GM19328 (cell line): ENCODE data around the gene P2RY6.

ENCODE experiments used
- ATAC-seq: cut with Tn5 transposase; IDR thresholded peaks from one replicate; pipeline ENCODE4 v1.9.1; 2021; ENCODE audit warnings: mild to moderate bottlenecking, moderate library complexity; ENCODE audit not compliant: unreplicated experiment

P2RY6 gene

GRCh38 chr11:73331138-73331916 lies 59.2 kb downstream of the P2RY6 start:
- no peak for ATAC-seq

GRCh38 chr11:73333173-73333572 lies 61.0 kb downstream of the P2RY6 start:
- ATAC-seq, result no peak

DNA sequence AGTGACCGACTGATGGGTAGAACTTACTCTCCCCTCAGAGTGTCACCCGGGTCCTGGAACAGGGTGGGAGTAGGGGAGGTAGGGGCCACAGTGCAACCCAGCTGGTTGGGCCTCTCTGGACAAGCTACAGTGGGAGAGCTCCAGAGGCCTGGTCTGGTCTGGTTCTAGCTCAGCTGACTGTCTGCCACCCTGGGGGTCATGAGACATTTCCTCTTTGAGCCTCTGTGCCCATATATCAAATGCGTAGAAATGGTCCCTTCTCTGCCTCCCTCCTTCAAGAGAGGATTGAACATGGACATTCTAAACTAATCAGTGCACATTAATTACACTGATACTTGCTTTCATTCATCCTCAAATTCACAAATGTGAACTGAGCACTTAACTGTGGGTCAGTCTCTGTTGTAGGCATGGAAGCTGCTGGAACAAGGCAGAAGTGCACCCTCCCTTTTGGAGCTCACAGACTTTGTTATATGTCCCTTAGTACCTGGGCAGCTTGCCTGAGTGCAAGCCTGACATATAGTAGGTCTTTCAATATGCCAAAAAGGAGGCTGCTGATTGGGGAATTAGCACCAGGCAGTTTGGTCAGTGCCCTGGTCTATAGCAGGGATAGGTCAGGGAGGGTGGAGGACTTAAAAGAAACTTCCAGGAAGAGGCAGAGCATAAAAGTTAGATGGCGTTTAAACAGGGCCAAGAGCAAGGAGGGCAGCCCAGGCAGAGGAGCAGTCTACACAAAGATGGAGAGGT lies 61.7 kb downstream of the P2RY6 start:
- no peak for ATAC-seq

DNA sequence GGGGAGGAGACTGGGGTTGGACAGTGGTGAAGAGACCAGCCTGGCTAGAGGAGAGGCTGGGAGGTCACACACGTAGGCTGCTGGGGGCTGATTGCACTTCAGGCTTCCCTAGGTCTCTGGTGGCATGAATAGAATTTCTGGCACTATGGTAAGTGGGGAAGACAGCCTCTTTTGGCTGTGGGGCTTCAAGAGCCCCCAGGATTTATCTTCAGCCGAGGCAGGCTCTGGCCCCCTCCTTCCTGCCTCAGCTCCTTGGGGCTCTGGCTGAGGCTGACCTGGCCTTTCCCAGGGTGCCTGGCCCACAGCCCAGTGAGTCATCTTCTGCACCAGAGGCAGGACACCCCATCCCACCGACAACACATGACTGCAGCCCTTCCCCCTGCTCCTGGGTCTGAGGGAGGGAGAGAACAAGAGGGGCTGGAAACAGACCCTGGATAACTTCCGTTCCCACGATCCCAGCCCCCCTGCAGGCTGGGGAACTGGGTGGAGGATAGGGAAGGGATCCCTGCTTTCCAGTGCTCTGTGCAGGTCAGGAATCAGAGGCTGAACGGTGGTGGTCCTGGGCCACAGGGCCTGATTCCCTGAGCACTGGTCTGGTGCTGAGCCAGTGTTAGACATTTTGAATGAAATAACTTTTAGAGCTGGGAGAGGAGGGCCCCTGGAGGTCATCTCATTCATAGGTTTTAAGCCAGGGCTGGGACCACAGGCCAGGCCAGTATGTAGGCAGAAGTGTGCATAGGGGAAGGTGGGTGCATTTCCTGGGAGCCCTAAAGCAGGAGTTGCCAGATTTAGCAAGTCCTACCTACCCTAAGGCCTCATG lies 62.5 kb downstream of the P2RY6 start:
- no peak for ATAC-seq

GRCh38 chr11:73335204-73335923 lies 63.2 kb downstream of the P2RY6 start:
- ATAC-seq, result no peak

GRCh38 chr11:73337846-73338245 lies 65.7 kb downstream of the P2RY6 start:
- ATAC-seq, result no peak

GRCh38 chr11:73338279-73338678 lies 66.1 kb downstream of the P2RY6 start:
- no peak for ATAC-seq

- ATAC-seq, result no peak
These were observed 68.0 kb downstream of the P2RY6 start for GRCh38 chr11:73340164-73340563.

DNA sequence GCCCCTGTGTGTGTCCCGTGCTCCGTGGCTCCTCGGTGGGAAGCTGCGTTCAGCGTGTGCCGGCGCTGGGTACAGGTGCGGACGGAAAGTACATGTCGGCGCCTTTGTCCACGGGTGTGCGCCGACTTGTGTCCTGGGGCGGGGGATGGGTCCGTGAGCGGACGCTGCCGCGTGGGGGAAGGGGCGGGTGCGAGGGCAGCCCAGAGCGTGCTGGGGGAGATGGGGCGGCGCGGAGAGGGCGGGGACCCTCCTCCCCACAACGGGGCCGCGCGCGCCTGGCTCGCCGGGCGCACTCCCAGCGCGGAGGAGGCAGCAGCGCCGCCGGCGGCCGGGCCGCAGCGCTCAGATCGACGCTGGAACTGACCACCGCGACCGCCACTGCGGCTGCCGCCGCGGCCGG lies 70.5 kb downstream of the P2RY6 start:
- ATAC-seq, result no peak

DNA sequence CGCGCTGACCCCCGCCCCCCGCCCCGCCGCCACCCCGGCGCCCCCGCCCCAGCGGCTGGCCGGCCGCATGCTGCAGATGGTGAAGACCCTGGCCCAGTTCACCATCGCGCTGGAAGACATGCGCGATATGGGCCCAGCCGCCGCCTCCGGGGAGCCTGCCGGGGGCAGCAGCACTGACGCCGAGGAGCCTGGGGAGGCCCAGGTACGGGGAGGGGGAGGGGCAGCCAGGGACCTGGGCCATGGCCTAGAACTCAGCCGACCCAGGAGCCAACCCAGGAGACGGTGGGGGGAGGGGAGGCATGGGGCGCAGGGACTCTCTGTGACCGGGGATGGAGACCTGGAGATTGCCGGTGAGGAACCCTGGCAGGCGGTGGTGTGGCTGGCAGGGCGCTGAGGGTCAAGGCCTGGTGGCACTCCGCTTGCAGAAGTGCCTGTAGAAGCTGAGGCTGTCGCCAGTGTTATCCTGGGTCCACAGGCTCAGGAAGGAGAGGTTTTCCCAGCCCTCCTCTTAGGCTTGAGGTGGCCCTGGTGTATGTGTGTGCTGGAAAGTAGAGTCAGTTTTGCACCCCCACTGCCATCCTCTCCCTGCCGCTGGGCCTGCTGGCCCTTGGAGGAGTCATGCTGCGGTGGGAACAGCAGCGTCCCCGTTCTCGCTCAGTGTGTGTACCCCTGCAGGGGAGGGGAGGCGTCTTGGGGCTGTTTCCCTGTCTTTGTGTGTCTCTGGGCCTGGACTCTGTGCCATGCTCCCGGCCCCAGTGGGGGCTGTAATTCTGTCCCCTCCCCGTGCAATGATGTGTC lies 71.1 kb downstream of the P2RY6 start:
- no peak for ATAC-seq

GRCh38 chr11:73344191-73344607 lies 72.1 kb downstream of the P2RY6 start:
- ATAC-seq, result no peak

- no peak for ATAC-seq
These were observed 73.5 kb downstream of the P2RY6 start for GRCh38 chr11:73345481-73346160.

DNA sequence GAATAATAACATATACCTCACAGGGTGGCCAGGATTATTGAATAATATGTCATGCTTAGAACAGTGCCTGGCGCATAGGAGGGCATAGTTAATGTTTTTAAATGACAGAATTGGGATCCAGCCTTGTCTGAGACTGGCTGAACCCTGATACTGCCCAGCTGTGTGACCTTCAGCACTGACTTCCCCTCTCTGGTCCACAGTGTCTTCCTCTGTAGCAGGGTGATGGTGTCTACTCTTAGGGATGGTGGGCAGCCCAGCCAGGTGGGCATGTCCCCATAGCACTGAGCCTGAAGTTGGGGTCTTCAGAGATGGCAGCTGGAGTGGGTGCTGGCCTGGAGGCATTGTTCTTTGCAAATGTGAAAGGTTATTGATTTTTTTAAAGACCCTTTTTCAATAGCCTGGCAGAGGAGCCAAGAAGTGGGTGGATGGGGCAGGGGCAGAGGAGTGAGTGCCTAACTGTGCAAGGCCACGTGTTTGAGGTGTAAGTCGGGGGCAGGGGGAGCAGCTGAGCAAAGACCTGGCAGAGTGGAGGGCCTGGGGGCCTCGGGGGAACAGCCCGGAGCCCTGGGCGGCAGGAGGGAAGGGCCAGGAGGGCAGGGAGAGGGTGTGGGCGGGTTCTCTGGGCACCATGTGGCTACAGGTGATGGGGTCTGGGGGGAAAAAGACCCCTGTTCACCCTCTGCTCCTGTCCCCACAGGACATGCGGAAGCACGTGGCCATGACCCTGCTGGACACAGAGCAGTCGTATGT lies 74.2 kb downstream of the P2RY6 start:
- ATAC-seq, result no peak

DNA sequence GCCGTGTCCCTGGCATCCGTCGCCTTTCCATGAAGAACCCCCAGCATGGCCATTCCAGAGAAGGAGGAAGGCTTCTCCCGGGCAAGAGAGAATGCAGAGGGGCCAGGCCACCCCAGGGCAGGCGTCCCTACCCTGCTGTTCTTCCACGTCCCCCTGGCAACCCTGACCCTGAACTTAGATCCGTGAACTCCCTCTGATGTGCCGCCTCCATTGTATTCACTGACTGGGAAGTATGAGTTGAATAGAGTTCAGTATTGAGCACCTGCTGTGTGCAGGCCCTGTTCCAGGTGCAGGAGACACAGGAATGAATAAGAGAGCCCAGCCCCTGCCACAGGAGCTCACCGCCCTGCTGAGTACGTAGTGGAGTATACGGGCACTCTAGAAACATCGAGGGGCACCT lies 74.9 kb downstream of the P2RY6 start:
- no peak for ATAC-seq
